KMS-11 (cell line): Measurements from ENCODE around the gene TCF4.

ENCODE experiments used
- H2AFZ ChIP-seq: fragments of 200-600 bp; sonication (generic); 2 replicates; pipeline ENCODE4 v1.6.1; 2016; ENCODE audit warnings: antibody characterized with exemption, mixed run types, low read depth
- H3K27ac ChIP-seq: fragments of 200-600 bp; sonication (generic); 2 replicates; pipeline ENCODE4 v1.6.1; 2016; ENCODE audit warnings: mild to moderate bottlenecking, mixed run types
- H3K27me3 ChIP-seq: fragments of 200-600 bp; sonication (generic); 2 replicates; pipeline ENCODE4 v1.6.1; 2017; ENCODE audit warnings: mild to moderate bottlenecking, low read depth, mixed run types, moderate library complexity; ENCODE audit not compliant: insufficient read depth
- H3K36me3 ChIP-seq: fragments of 200-600 bp; sonication (generic); 2 replicates; pipeline ENCODE4 v1.6.1; 2017; ENCODE audit warnings: mild to moderate bottlenecking, mixed run types; ENCODE audit not compliant: insufficient read depth
- H3K4me1 ChIP-seq: fragments of 200-600 bp; sonication (generic); 2 replicates; pipeline ENCODE4 v1.6.1; 2016; ENCODE audit warnings: mild to moderate bottlenecking, low read depth, mixed run types; ENCODE audit not compliant: poor library complexity, severe bottlenecking
- H3K4me2 ChIP-seq: fragments of 200-600 bp; sonication (generic); 2 replicates; pipeline ENCODE4 v1.7.0; 2016; ENCODE audit warnings: mild to moderate bottlenecking, mixed run types
- H3K4me3 ChIP-seq: fragments of 200-600 bp; sonication (generic); IDR thresholded peaks from 2 replicates; pipeline ENCODE4 v1.6.1; 2017; ENCODE audit warnings: low read depth, low read length, mixed read lengths; ENCODE audit not compliant: insufficient read depth
- H3K79me2 ChIP-seq: fragments of 200-600 bp; sonication (generic); 2 replicates; pipeline ENCODE4 v1.6.1; 2016; ENCODE audit warnings: low read depth, mixed run types; ENCODE audit not compliant: insufficient read depth
- H3K9ac ChIP-seq: fragments of 200-600 bp; sonication (generic); 2 replicates; pipeline ENCODE4 v1.6.1; 2016; ENCODE audit warnings: mild to moderate bottlenecking, mixed run types
- H4K20me1 ChIP-seq: fragments of 200-600 bp; sonication (generic); 2 replicates; pipeline ENCODE4 v1.6.1; 2016; ENCODE audit warnings: mild to moderate bottlenecking, mixed run types; ENCODE audit not compliant: insufficient read depth
- TF ChIP-seq, protein P1 (sequence below): fragments of 200-600 bp; sonication (generic); conservative IDR thresholded peaks from 2 replicates; pipeline ENCODE4 v1.6.1; 2017; ENCODE audit warnings: low read depth, mild to moderate bottlenecking, antibody characterized with exemption, low read length, moderate library complexity, mixed read lengths

The TCF4 gene

DNA sequence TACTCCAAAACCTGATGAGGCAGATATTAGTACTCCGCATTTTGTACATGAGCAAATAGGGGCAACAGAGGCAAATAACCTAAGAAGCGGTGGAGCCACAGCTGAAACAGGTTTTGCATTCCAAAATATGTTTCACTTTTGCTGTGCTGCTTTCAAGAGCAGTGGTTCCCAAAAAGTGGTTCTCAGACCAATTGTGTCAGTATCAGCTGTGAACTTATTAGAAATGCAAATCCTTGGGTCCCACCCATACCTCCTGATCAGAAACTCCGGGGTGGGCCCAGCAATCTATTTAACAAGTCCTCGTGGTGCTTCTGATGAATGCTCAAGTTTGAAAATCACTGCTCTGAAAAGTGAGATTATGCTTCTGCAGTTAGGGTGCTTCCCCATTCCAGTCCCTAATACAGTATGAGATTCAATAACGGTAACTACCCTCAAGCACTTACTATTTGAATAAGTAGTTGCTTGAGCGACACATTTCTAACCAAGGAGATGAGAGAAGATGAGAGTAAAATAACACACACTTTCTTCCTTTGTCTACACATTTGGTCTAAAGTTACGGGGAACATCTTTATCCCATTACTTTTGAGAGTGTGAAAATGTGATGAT lies 17.8 kb upstream of the TCF4 start:
- TF ChIP-seq, protein P1, sequence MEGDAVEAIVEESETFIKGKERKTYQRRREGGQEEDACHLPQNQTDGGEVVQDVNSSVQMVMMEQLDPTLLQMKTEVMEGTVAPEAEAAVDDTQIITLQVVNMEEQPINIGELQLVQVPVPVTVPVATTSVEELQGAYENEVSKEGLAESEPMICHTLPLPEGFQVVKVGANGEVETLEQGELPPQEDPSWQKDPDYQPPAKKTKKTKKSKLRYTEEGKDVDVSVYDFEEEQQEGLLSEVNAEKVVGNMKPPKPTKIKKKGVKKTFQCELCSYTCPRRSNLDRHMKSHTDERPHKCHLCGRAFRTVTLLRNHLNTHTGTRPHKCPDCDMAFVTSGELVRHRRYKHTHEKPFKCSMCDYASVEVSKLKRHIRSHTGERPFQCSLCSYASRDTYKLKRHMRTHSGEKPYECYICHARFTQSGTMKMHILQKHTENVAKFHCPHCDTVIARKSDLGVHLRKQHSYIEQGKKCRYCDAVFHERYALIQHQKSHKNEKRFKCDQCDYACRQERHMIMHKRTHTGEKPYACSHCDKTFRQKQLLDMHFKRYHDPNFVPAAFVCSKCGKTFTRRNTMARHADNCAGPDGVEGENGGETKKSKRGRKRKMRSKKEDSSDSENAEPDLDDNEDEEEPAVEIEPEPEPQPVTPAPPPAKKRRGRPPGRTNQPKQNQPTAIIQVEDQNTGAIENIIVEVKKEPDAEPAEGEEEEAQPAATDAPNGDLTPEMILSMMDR = no peak
- no peak overlapping the region for H3K27ac ChIP-seq
- H3K9ac ChIP-seq = no peak overlapping the region
- H3K4me3 ChIP-seq = no peak overlapping the region
- no peaks in the 10 kb centered on the region for H3K4me1 ChIP-seq
- H3K79me2 ChIP-seq = no peaks in the 10 kb centered on the region
- H4K20me1 ChIP-seq = no peaks in the 10 kb centered on the region
- H3K4me2 ChIP-seq = no peak overlapping the region
- no peaks in the 10 kb centered on the region for H3K36me3 ChIP-seq
- no peak overlapping the region for H2AFZ ChIP-seq
- H3K27me3 ChIP-seq = no peaks in the 10 kb centered on the region

GRCh38 chr18:55603775-55604174 lies 15.8 kb upstream of the TCF4 start:
- H3K4me3 ChIP-seq = no peak overlapping the region
- TF ChIP-seq, protein P1 = no peak
- no peaks in the 10 kb centered on the region for H3K79me2 ChIP-seq
- no peaks in the 10 kb centered on the region for H3K4me1 ChIP-seq
- no peak overlapping the region for H3K4me2 ChIP-seq
- no peak overlapping the region for H2AFZ ChIP-seq
- H4K20me1 ChIP-seq = no peaks in the 10 kb centered on the region
- H3K9ac ChIP-seq = no peak overlapping the region
- no peak overlapping the region for H3K27ac ChIP-seq
- no peaks in the 10 kb centered on the region for H3K36me3 ChIP-seq
- no peaks in the 10 kb centered on the region for H3K27me3 ChIP-seq

- H3K4me1 ChIP-seq = peaks cover 5% of the 10 kb centered on the region
- no peak overlapping the region for H3K4me2 ChIP-seq
- TF ChIP-seq, protein P1 = no peak
- H3K9ac ChIP-seq = no peak overlapping the region
- H4K20me1 ChIP-seq = no peaks in the 10 kb centered on the region
- no peak overlapping the region for H2AFZ ChIP-seq
- no peaks in the 10 kb centered on the region for H3K36me3 ChIP-seq
- H3K27ac ChIP-seq = no peak overlapping the region
- H3K4me3 ChIP-seq = no peak overlapping the region
- no peaks in the 10 kb centered on the region for H3K27me3 ChIP-seq
- H3K79me2 ChIP-seq = peaks cover 8% of the 10 kb centered on the region; the same call in 1 of the 2 replicates
These were observed 5.9 kb upstream of the TCF4 start for GRCh38 chr18:55593888-55594287.

DNA sequence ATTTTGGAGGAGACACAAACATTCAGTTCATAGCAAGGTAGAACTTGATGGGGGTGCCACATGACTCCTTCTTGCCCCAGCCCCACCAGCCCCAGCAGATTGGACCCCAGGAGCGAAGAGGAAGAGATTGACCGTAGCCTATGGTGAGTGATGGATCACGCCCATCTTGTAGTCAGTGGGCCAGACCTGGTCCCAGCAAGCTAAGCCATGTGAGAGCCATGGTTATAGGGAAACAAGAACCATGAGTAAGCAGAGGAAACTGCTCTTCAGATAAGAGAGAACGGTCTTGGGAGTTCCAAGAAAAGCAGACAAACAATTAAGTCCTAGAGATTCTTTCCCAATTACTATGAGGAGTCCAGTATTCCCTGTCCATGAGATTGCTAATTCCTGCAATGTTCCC lies 4.6 kb upstream of the TCF4 start:
- Histone ChIP-seq H4K20me1 (no peaks in the 10 kb centered on the region), H3K4me3 (no peak overlapping the region), H3K27me3 (no peaks in the 10 kb centered on the region), H3K79me2 (peaks cover 15% of the 10 kb centered on the region; the same call in 1 of the 2 replicates), H3K36me3 (no peaks in the 10 kb centered on the region), H3K4me1 (peaks cover 5% of the 10 kb centered on the region), H2AFZ (no peak overlapping the region), H3K9ac (no peak overlapping the region), H3K27ac (no peak overlapping the region), H3K4me2 (no peak overlapping the region)
- TF ChIP-seq, protein P1 = no peak
